Lung (tissue), 12 donors: ENCODE data around the gene DZIP3. TPM values are rescaled to one million over a fixed set of nuclear protein-coding genes. Genes with fewer than 3 reads are reported as not detected.

Experiments
- ATAC-seq: fragments of 200-7000 bp; cut with Tn5 transposase; one replicate; pipeline ENCODE4 v1.9.1; 2020; ENCODE audit warnings: moderate number of reproducible peaks; ENCODE audit not compliant: insufficient read depth, low FRiP score
- DNase-seq, 3 donors: peaks; one replicate each; pipeline ENCODE4 v3.0.0-alpha.2; 2013 to 2017
- H3K27ac ChIP-seq, 2 donors: one replicate each; pipeline ENCODE4 v1.5.1; 2013; ENCODE audit warnings: mild to moderate bottlenecking in 2 of 2, moderate library complexity in 2 of 2, control low read depth in 1 of 2, inconsistent platforms in 1 of 2, low read depth in 1 of 2, low read length in 1 of 2
- H3K27me3 ChIP-seq, 3 donors: one replicate each; pipeline ENCODE4 v1.5.1; 2013; ENCODE audit warnings: low read length in 2 of 3; ENCODE audit not compliant: control insufficient read depth in 3 of 3, insufficient read depth in 3 of 3
- H3K36me3 ChIP-seq, 4 donors: one replicate each; pipeline ENCODE4 v1.5.1; 2013; ENCODE audit warnings: low read length in 4 of 4, mild to moderate bottlenecking in 1 of 4, moderate library complexity in 1 of 4; ENCODE audit not compliant: control insufficient read depth in 4 of 4, insufficient read depth in 4 of 4
- H3K4me1 ChIP-seq, 5 donors: one replicate each; pipeline ENCODE4 v1.5.1; 2013; ENCODE audit warnings: low read length in 5 of 5, mild to moderate bottlenecking in 2 of 5, moderate library complexity in 1 of 5; ENCODE audit not compliant: control insufficient read depth in 5 of 5, insufficient read depth in 5 of 5
- H3K4me3 ChIP-seq: one replicate; pipeline ENCODE4 v1.5.1; 2013; ENCODE audit warnings: mild to moderate bottlenecking, control low read depth, moderate library complexity
- H3K9ac ChIP-seq, 2 donors: one replicate each; pipeline ENCODE4 v1.5.1; 2013; ENCODE audit warnings: low read length in 2 of 2, control low read depth in 1 of 2; ENCODE audit not compliant: insufficient read depth in 1 of 2
- H3K9me3 ChIP-seq, 4 donors: one replicate each; pipeline ENCODE4 v1.5.1; 2013; ENCODE audit warnings: low read length in 3 of 4, mild to moderate bottlenecking in 1 of 4, moderate library complexity in 1 of 4; ENCODE audit not compliant: control insufficient read depth in 4 of 4, insufficient read depth in 3 of 4
- CTCF ChIP-seq: IDR thresholded peaks from 2 replicates; pipeline ENCODE4 v1.5.1; 2012; ENCODE audit warnings: mild to moderate bottlenecking; ENCODE audit errors: control extremely low read depth, extremely low read depth
- whole genome bisulfite sequencing, 2 donors: extraction: QIAGEN DNeasy Blood & Tissue Kit; methylation state at CpG; one replicate each; pipeline ENCODE4 v1.1.7; 2013; 5-methylcytosine and 5-hydroxymethylcytosine counted together
- polyA plus RNA-seq, 2 donors: library from polyadenylated mRNA; stranded (reverse); fragments of 200-250 nt; gene quantifications; one replicate each; pipeline ENCODE4 v1.2.1, GENCODE V29; 2013
- total RNA-seq, 2 donors: library from RNA; depleted of rRNA in 1 of 2; stranded (reverse); fragments of >200 nt in 1 of 2; gene quantifications; one replicate each; pipeline ENCODE4 v1.2.1, GENCODE V29; 2014 to 2021
- donor health status: control.
- donor health status: control.
- donor health status: Bipolar disorder and iron deficiency.
- donor health status: healthy.
- donor health status: DM: yes; HTN: yes; CAD: no.

The DZIP3 gene
- total and polyA plus RNA-seq, 4 donors = 3.8 to 44.1 (median 13.0) TPM

- Histone ChIP-seq H3K4me1 (peaks cover 0 to 4% (median 0%) of the 10 kb centered on the region in 5 donors), H3K27me3 (no peaks in the 10 kb centered on the region), H3K27ac (no peak overlapping the region), H3K9me3 (no peaks in the 10 kb centered on the region), H3K36me3 (peaks cover 0 to 11% (median 0%) of the 10 kb centered on the region in 4 donors), H3K9ac (no peak overlapping the region), H3K4me3 (no peak overlapping the region)
- TF ChIP-seq CTCF = no peak
- ATAC-seq (no peak), DNase-seq (no peak)
Measured at GRCh38 chr3:108564564-108564963, 25.0 kb upstream of the DZIP3 start.

GRCh38 chr3:108565506-108565905, 24.0 kb upstream of the DZIP3 start:
- 85 to 92% methylated on average over 3 of the region's 3 CpGs for WGBS, 2 donors
- Histone ChIP-seq H3K9ac (no peak overlapping the region), H3K36me3 (peaks cover 0 to 8% (median 0%) of the 10 kb centered on the region in 4 donors), H3K4me3 (no peak overlapping the region), H3K9me3 (no peaks in the 10 kb centered on the region), H3K27ac (no peak overlapping the region), H3K27me3 (no peaks in the 10 kb centered on the region), H3K4me1 (peaks cover 0 to 4% (median 0%) of the 10 kb centered on the region in 5 donors)
- DNase-seq (no peak), ATAC-seq (no peak)
- no peak for TF ChIP-seq CTCF

- no peak for DNase-seq
- Histone ChIP-seq H3K27ac (no peak overlapping the region), H3K9me3 (no peaks in the 10 kb centered on the region), H3K4me3 (no peak overlapping the region), H3K9ac (no peak overlapping the region), H3K4me1 (peaks cover 0 to 4% (median 0%) of the 10 kb centered on the region in 5 donors), H3K27me3 (no peaks in the 10 kb centered on the region), H3K36me3 (peaks cover 0 to 7% (median 0%) of the 10 kb centered on the region in 4 donors)
- no peak for ATAC-seq
- TF ChIP-seq CTCF = no peak
- WGBS, 2 donors = 93 to 96% methylated on average over 1 of the region's 1 CpG
Measured at GRCh38 chr3:108566599-108566998, 22.9 kb upstream of the DZIP3 start.

GRCh38 chr3:108569336-108569735, 20.2 kb upstream of the DZIP3 start:
- WGBS, 2 donors = 97 to 98% methylated on average over 4 of the region's 4 CpGs
- Histone ChIP-seq H3K9me3 (no peaks in the 10 kb centered on the region), H3K4me1 (peaks cover 0 to 3% (median 0%) of the 10 kb centered on the region in 5 donors), H3K27ac (no peak overlapping the region), H3K36me3 (peaks cover 0 to 9% (median under 1%) of the 10 kb centered on the region in 4 donors), H3K27me3 (no peaks in the 10 kb centered on the region), H3K9ac (no peak overlapping the region), H3K4me3 (no peak overlapping the region)
- DNase-seq (no peak), ATAC-seq (no peak)
- TF ChIP-seq CTCF = no peak
